K562 (cell line): Measurements from ENCODE around the gene GET3. TPM values are rescaled to one million over a fixed set of nuclear protein-coding genes. Genes with fewer than 3 reads are reported as not detected.

Experiments
- CBX2 ChIP-seq: fragments of 200-600 bp; sonication (generic); IDR thresholded peaks from one replicate; pipeline ENCODE4 v1.6.1; 2012; ENCODE audit warnings: mild to moderate bottlenecking, low read length, inconsistent platforms; ENCODE audit not compliant: insufficient read depth, poor library complexity, severe bottlenecking
- EP300 ChIP-seq: IDR thresholded peaks from 2 replicates; pipeline ENCODE4 v1.6.1; 2012; ENCODE audit warnings: low read length, improper control_type of control experiment
- IFI16 ChIP-seq: fragments of 250-450 bp; sonication (Bioruptor Pico); IDR thresholded peaks from 2 replicates; pipeline ENCODE4 v2.1.2; 2022; ENCODE audit warnings: mild to moderate bottlenecking, inconsistent platforms
- JUNB ChIP-seq: fragments of 450-650 bp; formaldehyde crosslinking; conservative IDR thresholded peaks from 2 replicates; pipeline ENCODE4 v1.4.0; 2020; ENCODE audit warnings: mild to moderate bottlenecking
- KDM1A ChIP-seq, 2 experiments: fragments of 450-650 bp; IDR thresholded peaks; 2 replicates each; pipeline ENCODE4 v1.6.1; 2016; ENCODE audit warnings: mild to moderate bottlenecking in 2 of 2
- KLF10 ChIP-seq: fragments of 250-450 bp; sonication (Bioruptor Pico); IDR thresholded peaks from 2 replicates; pipeline ENCODE4 v1.6.1; 2021; ENCODE audit warnings: matching md5 sums
- KLF16 ChIP-seq: IDR thresholded peaks from 2 replicates; pipeline ENCODE4 v1.6.1; 2016; ENCODE audit warnings: antibody characterized with exemption
- MCM7 ChIP-seq, 2 experiments: fragments of 450-650 bp; IDR thresholded peaks; 2 replicates each; pipeline ENCODE4 v1.6.1; 2016 to 2018
- NBN ChIP-seq: fragments of 450-650 bp; IDR thresholded peaks from 2 replicates; pipeline ENCODE4 v1.6.1; 2016; ENCODE audit warnings: low read depth, mild to moderate bottlenecking
- SNIP1 ChIP-seq: fragments of 450-650 bp; IDR thresholded peaks from 2 replicates; pipeline ENCODE4 v1.7.1; 2017; ENCODE audit warnings: low read depth, mild to moderate bottlenecking
- SREBF1 ChIP-seq: fragments of 150-350 bp; IDR thresholded peaks from 2 replicates; pipeline ENCODE4 v1.6.1; 2014; ENCODE audit warnings: antibody characterized with exemption, low read depth, low read length, borderline replicate concordance
- SRF ChIP-seq, 2 experiments: fragments of 250-450, 450-650 bp in 1 of 2; sonication (Bioruptor Pico) in 1 of 2; sonication (generic) in 1 of 2; formaldehyde crosslinking; IDR thresholded peaks; 2 replicates each; pipeline versions ENCODE4 v1.5.0 to v1.5.1; 2020 to 2022; ENCODE audit warnings: mild to moderate bottlenecking in 1 of 2, missing genetic modification reagents in 1 of 2
- TCF3 ChIP-seq: sonication (generic); formaldehyde crosslinking; IDR thresholded peaks from 2 replicates; pipeline ENCODE4 v1.4.0; 2020; ENCODE audit warnings: mild to moderate bottlenecking, missing genetic modification reagents
- ZBTB1 ChIP-seq: sonication (generic); formaldehyde crosslinking; IDR thresholded peaks from 2 replicates; pipeline ENCODE4 v1.8.1; 2023; ENCODE audit warnings: missing genetic modification reagents, low read depth, mild to moderate bottlenecking, borderline replicate concordance
- ZC3H4 ChIP-seq: sonication (generic); formaldehyde crosslinking; IDR thresholded peaks from 2 replicates; pipeline ENCODE4 v1.9.0; 2021; ENCODE audit warnings: missing genetic modification reagents, borderline replicate concordance
- ZKSCAN3 ChIP-seq: fragments of 250-450 bp; sonication (Bioruptor Pico); IDR thresholded peaks from 2 replicates; pipeline ENCODE4 v1.4.0; 2020
- polyA plus RNA-seq, 8 experiments: library from polyadenylated mRNA; depleted of rRNA in 4 of 8; stranded (reverse) in 5 of 8; unstranded in 3 of 8; fragments of >200 nt; fragmentation: Nextera tagmentation in 2 of 8; fragmentation: Illumina TruSeq in 1 of 8; extraction: Ambion mirVana in 2 of 8; extraction: Trizol in 1 of 8; gene quantifications; 2 replicates each; pipeline versions ENCODE4 v1.2.1 to v1.2.3, GENCODE V29; 2011 to 2014; ENCODE audit warnings: inconsistent platforms in 1 of 8, missing spikeins in 1 of 8
- total RNA-seq, 7 experiments: library from RNA; depleted of rRNA in 6 of 7; stranded (reverse); fragments of >200 nt in 6 of 7; fragmentation: Illumina TruSeq in 2 of 7; extraction: Trizol in 2 of 7; gene quantifications; 2 replicates each; pipeline versions ENCODE4 v1.2.1 to v1.2.3, GENCODE V29; 2011 to 2021; ENCODE audit warnings: low replicate concordance in 1 of 7
- TF ChIP-seq, protein P1 (sequence below): sonication (generic); formaldehyde crosslinking; IDR thresholded peaks from 2 replicates; pipeline ENCODE4 v1.8.0; 2022; ENCODE audit warnings: mild to moderate bottlenecking, missing genetic modification reagents
- TF ChIP-seq, protein P2 (sequence below): fragments of 450-650 bp; formaldehyde crosslinking; IDR thresholded peaks from 2 replicates; pipeline ENCODE4 v1.4.0; 2020; ENCODE audit warnings: mild to moderate bottlenecking, moderate library complexity
- TF ChIP-seq, protein P3 (sequence below), 3 experiments: IDR thresholded peaks in 2 of 3; conservative IDR thresholded peaks in 1 of 3; 2 replicates each; pipeline ENCODE4 v1.5.1; 2011 to 2012; ENCODE audit warnings: low read length in 3 of 3, mild to moderate bottlenecking in 3 of 3, control low read depth in 2 of 3, improper control_type of control experiment in 1 of 3, inconsistent platforms in 1 of 3, low read depth in 1 of 3, mixed read lengths in 1 of 3, moderate library complexity in 1 of 3; ENCODE audit not compliant: insufficient read depth in 2 of 3
- TF ChIP-seq, protein P4 (sequence below): IDR thresholded peaks from 2 replicates; pipeline ENCODE4 v1.6.1; 2016; ENCODE audit warnings: missing genetic modification characterization, missing compliant biosample characterization
- TF ChIP-seq, protein P5 (sequence below): fragments of 450-650 bp; IDR thresholded peaks from 2 replicates; pipeline ENCODE4 v1.6.1; 2014; ENCODE audit warnings: low read depth, mild to moderate bottlenecking, moderate library complexity, borderline replicate concordance

GET3 gene
- total and polyA plus RNA-seq, 9 of the 15 experiments (the other 6 are each of a cell fraction or from before 2014, with no cell fraction given) = 8.3 to 83.5 (median 51.8) TPM

DNA sequence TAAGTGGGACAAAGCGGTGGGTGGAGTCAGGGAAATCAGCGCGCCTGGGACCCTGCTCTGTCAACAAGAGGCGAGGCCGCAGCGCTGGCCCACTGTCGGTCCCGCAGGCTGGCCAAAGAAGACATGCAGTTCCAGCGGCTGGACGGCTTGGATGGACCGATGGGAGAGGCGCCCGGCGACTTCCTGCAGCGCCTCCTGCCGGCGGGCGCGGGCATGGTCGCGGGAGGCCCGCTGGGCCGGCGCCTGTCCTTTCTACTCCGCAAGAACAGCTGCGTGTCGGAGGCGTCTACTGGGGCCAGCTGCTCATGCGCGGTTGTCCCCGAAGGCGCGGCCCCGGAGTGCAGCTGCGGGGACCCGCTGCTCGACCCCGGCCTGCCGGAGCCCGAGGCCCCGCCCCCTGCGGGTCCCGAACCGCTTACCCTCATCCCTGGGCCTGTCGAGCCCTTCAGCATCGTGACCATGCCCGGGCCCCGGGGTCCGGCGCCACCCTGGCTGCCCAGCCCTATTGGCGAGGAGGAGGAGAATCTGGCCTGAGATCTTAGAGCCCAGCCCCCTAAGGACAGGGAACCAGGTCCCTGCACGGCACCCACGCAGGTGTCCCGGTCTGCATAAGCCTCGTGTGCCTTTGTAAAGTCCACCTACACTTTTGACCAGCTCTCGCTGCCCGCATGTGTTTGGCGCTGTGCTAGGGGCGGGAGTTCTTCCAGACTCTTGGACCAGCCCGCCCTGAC, 20.4 kb downstream of the GET3 start (continued):
- TF ChIP-seq, protein P1, sequence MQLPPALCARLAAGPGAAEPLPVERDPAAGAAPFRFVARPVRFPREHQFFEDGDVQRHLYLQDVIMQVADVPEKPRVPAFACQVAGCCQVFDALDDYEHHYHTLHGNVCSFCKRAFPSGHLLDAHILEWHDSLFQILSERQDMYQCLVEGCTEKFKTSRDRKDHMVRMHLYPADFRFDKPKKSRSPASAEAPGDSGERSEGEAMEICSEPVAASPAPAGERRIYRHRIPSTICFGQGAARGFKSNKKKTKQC = no peak
- TF ChIP-seq KLF10 (CRISPR knock-in tag) = no peak
- no peak for TF ChIP-seq ZKSCAN3 (CRISPR knock-in tag)
- no peak for TF ChIP-seq ZC3H4 (CRISPR knock-in tag)
- 0 out of 4 replicates have a peak, but pooled peaks of 1 of the 2 experiments have one; percentile 49 for TF ChIP-seq SRF (CRISPR knock-in tag; IDR thresholded peaks at IDR 0.05)
- no peak for TF ChIP-seq SNIP1
- no peak for TF ChIP-seq NBN
- TF ChIP-seq MCM7 (IDR thresholded peaks at IDR 0.05) = no peak
- no peak for TF ChIP-seq JUNB (CRISPR knock-in tag)
- TF ChIP-seq, protein P2, sequence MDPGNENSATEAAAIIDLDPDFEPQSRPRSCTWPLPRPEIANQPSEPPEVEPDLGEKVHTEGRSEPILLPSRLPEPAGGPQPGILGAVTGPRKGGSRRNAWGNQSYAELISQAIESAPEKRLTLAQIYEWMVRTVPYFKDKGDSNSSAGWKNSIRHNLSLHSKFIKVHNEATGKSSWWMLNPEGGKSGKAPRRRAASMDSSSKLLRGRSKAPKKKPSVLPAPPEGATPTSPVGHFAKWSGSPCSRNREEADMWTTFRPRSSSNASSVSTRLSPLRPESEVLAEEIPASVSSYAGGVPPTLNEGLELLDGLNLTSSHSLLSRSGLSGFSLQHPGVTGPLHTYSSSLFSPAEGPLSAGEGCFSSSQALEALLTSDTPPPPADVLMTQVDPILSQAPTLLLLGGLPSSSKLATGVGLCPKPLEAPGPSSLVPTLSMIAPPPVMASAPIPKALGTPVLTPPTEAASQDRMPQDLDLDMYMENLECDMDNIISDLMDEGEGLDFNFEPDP (CRISPR knock-in tag) = no peak
- 0 out of 2 replicates have a peak, but pooled peaks have one; percentile 12 for TF ChIP-seq KLF16
- TF ChIP-seq EP300 = peak; percentile 9; the same call in 1 of the 2 replicates
- no peak for TF ChIP-seq IFI16
- no peak for TF ChIP-seq KDM1A (IDR thresholded peaks at IDR 0.05)
- TF ChIP-seq, protein P3, sequence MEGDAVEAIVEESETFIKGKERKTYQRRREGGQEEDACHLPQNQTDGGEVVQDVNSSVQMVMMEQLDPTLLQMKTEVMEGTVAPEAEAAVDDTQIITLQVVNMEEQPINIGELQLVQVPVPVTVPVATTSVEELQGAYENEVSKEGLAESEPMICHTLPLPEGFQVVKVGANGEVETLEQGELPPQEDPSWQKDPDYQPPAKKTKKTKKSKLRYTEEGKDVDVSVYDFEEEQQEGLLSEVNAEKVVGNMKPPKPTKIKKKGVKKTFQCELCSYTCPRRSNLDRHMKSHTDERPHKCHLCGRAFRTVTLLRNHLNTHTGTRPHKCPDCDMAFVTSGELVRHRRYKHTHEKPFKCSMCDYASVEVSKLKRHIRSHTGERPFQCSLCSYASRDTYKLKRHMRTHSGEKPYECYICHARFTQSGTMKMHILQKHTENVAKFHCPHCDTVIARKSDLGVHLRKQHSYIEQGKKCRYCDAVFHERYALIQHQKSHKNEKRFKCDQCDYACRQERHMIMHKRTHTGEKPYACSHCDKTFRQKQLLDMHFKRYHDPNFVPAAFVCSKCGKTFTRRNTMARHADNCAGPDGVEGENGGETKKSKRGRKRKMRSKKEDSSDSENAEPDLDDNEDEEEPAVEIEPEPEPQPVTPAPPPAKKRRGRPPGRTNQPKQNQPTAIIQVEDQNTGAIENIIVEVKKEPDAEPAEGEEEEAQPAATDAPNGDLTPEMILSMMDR (IDR thresholded peaks at IDR 0.05 in 2 of 3, conservative IDR thresholded peaks at IDR 0.05 in 1 of 3; ENCODE audit: insufficient read depth in 2 of 3, low read depth in 1 of 3, low read length in 3 of 3) = peak; percentile 94 to 97 (median 96)
- TF ChIP-seq SREBF1 = no peak
- no peak for TF ChIP-seq CBX2
- TF ChIP-seq, protein P4, sequence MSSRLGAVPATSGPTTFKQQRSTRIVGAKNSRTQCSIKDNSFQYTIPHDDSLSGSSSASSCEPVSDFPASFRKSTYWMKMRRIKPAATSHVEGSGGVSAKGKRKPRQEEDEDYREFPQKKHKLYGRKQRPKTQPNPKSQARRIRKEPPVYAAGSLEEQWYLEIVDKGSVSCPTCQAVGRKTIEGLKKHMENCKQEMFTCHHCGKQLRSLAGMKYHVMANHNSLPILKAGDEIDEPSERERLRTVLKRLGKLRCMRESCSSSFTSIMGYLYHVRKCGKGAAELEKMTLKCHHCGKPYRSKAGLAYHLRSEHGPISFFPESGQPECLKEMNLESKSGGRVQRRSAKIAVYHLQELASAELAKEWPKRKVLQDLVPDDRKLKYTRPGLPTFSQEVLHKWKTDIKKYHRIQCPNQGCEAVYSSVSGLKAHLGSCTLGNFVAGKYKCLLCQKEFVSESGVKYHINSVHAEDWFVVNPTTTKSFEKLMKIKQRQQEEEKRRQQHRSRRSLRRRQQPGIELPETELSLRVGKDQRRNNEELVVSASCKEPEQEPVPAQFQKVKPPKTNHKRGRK (tag) = no peak
- TF ChIP-seq ZBTB1 (CRISPR knock-in tag) = peak; percentile 41; the same call in 1 of the 2 replicates
- no peak for TF ChIP-seq TCF3 (CRISPR knock-in tag)
- TF ChIP-seq, protein P5, sequence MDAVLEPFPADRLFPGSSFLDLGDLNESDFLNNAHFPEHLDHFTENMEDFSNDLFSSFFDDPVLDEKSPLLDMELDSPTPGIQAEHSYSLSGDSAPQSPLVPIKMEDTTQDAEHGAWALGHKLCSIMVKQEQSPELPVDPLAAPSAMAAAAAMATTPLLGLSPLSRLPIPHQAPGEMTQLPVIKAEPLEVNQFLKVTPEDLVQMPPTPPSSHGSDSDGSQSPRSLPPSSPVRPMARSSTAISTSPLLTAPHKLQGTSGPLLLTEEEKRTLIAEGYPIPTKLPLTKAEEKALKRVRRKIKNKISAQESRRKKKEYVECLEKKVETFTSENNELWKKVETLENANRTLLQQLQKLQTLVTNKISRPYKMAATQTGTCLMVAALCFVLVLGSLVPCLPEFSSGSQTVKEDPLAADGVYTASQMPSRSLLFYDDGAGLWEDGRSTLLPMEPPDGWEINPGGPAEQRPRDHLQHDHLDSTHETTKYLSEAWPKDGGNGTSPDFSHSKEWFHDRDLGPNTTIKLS = no peak
